Measurements from ENCODE around the gene GPR137C.

Gene GPR137C

DNA sequence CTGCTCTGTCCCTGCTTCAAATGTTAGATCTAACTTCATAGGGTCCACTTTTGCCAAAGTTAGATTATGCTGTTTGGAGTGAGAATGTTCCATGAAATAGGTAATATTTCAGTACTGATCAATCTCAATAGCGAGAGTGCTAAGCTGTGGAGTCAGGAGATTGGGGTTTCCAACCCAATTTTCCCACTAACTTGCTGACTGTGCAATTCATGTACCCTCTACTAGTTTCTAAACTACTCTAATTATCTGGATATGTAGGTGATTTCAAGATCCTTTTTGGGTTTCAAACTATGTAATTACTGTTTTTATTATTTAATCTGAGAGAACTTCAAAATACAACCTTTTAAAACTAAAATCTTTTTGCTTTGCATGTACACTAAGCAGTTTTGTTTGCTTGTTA lies 45.9 kb downstream of the GPR137C start:
- Histone ChIP-seq H2AFZ (no peak overlapping the region), H3K9ac (no peak overlapping the region), H3K4me3 (ENCODE audit: low read depth, low read length) (no peak overlapping the region), H3K27ac (no peak overlapping the region), H3K4me1 (no peaks in the 10 kb centered on the region), H3K27me3 (ENCODE audit: control insufficient read depth, insufficient read depth, low read length) (no peaks in the 10 kb centered on the region), H3K79me2 (no peaks in the 10 kb centered on the region), H3K9me3 (ENCODE audit: control insufficient read depth, low read length) (no peaks in the 10 kb centered on the region), H3K4me2 (ENCODE audit: low read length) (no peak overlapping the region), H3K36me3 (ENCODE audit: control insufficient read depth, insufficient read depth, low read length) (no peaks in the 10 kb centered on the region)
- TF ChIP-seq, protein P1, sequence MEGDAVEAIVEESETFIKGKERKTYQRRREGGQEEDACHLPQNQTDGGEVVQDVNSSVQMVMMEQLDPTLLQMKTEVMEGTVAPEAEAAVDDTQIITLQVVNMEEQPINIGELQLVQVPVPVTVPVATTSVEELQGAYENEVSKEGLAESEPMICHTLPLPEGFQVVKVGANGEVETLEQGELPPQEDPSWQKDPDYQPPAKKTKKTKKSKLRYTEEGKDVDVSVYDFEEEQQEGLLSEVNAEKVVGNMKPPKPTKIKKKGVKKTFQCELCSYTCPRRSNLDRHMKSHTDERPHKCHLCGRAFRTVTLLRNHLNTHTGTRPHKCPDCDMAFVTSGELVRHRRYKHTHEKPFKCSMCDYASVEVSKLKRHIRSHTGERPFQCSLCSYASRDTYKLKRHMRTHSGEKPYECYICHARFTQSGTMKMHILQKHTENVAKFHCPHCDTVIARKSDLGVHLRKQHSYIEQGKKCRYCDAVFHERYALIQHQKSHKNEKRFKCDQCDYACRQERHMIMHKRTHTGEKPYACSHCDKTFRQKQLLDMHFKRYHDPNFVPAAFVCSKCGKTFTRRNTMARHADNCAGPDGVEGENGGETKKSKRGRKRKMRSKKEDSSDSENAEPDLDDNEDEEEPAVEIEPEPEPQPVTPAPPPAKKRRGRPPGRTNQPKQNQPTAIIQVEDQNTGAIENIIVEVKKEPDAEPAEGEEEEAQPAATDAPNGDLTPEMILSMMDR (IDR thresholded peaks at IDR 0.05): no peak

DNA sequence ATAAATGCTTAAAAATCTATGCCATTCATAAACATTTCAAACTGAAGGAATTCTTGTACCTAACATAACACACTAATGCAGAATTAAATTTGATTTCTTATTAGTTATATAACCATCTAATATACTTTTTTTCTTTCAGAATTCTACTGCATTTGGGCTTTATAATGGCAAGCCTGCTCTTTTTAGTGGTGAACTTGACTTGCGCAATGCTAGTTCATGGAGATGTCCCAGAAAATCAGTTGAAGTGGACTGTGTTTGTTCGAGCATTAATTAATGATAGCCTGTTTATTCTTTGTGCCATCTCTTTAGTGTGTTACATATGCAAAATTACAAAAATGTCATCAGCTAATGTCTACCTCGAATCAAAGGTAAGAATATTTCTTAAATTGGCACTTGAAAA lies 47.3 kb downstream of the GPR137C start:
- Histone ChIP-seq H3K4me1 (no peaks in the 10 kb centered on the region), H3K27ac (no peak overlapping the region), H3K9me3 (ENCODE audit: control insufficient read depth, low read length) (no peaks in the 10 kb centered on the region), H3K27me3 (ENCODE audit: control insufficient read depth, insufficient read depth, low read length) (no peaks in the 10 kb centered on the region), H3K4me2 (ENCODE audit: low read length) (no peak overlapping the region), H3K36me3 (ENCODE audit: control insufficient read depth, insufficient read depth, low read length) (no peaks in the 10 kb centered on the region), H2AFZ (no peak overlapping the region), H3K9ac (no peak overlapping the region), H3K79me2 (no peaks in the 10 kb centered on the region), H3K4me3 (ENCODE audit: low read depth, low read length) (no peak overlapping the region)
- TF ChIP-seq, protein P1 (IDR thresholded peaks at IDR 0.05): no peak

DNA sequence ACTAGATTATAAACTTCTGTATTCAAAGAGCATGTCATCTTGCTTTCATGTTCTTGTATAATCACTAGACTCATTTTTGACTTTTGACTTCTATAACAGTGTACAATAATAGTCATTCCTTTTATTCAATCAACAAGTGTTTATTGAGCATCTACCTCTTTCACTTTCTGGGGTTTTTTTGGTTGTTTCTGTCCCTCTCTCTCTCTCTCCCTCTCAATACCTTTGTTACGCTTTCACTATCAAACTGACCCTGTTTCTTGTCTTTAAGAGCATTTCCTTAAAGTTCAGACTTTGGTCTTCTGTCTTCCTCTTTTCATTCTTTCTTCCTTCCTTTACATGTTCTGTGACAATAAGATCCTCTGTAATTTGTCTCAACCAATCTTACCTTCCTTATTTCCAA lies 49.5 kb downstream of the GPR137C start:
- Histone ChIP-seq H3K4me3 (ENCODE audit: low read depth, low read length) (no peak overlapping the region), H3K27me3 (ENCODE audit: control insufficient read depth, insufficient read depth, low read length) (no peaks in the 10 kb centered on the region), H3K4me1 (no peaks in the 10 kb centered on the region), H2AFZ (no peak overlapping the region), H3K9me3 (ENCODE audit: control insufficient read depth, low read length) (no peaks in the 10 kb centered on the region), H3K27ac (no peak overlapping the region), H3K36me3 (ENCODE audit: control insufficient read depth, insufficient read depth, low read length) (no peaks in the 10 kb centered on the region), H3K4me2 (ENCODE audit: low read length) (no peak overlapping the region), H3K9ac (no peak overlapping the region), H3K79me2 (no peaks in the 10 kb centered on the region)
- TF ChIP-seq, protein P1 (IDR thresholded peaks at IDR 0.05): no peak

DNA sequence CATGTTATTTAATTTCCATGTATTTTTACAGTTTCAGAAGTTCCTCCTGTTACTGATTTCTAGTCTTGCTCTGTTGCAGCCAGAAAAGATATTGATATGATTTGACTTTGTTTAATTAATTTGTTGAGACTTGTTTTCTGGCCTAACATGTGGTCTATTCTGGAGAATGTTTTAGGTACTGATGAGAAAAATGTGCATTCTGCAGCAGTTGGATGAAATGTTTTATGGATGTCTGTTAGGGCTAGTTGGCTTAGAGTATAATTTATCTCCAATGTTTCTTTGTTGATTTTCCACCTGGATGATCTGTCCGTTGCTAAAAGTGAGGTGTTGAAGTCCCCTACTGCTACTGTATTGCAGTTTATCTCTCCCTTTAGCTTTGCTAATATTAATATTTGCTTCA lies 54.4 kb downstream of the GPR137C start:
- no peak overlapping the region for H3K4me3 ChIP-seq (ENCODE audit: low read depth, low read length)
- no peaks in the 10 kb centered on the region for H3K27me3 ChIP-seq (ENCODE audit: control insufficient read depth, insufficient read depth, low read length)
- TF ChIP-seq, protein P1 (IDR thresholded peaks at IDR 0.05): no peak
- no peaks in the 10 kb centered on the region for H3K9me3 ChIP-seq (ENCODE audit: control insufficient read depth, low read length)
- no peak overlapping the region for H3K9ac ChIP-seq
- H3K4me2 ChIP-seq (ENCODE audit: low read length): no peak overlapping the region
- no peaks in the 10 kb centered on the region for H3K36me3 ChIP-seq (ENCODE audit: control insufficient read depth, insufficient read depth, low read length)
- no peak overlapping the region for H3K27ac ChIP-seq
- H3K4me1 ChIP-seq: no peaks in the 10 kb centered on the region
- no peak overlapping the region for H2AFZ ChIP-seq
- H3K79me2 ChIP-seq: no peaks in the 10 kb centered on the region

DNA sequence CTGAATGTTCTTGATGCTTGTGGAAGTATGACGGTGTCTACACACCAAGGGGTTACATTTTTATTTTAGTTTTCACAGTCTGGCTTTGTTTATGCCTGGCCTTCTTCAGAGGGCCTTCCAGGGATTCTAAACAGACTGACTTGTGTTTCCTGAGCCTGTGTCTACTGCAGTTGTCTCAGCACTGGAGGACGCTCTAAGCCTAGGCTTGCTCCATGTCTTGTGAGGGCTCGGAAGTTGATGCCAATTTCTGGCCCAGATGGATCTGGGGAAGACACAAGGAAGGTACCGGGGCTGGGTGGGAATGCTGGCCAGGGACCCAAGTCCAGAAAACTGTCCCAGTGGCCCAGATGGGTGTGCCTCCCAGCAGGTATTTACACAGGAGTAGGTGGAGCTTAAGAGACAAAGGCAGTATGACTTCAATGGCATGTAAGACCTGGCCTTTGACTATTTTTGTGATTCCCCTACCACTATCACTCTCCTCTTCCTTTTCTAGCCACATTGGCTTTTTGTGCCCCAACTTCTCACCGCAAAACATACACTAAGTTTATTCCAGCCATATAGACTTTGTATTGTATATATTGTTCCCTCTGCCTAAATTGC lies 56.9 kb downstream of the GPR137C start:
- Histone ChIP-seq H3K79me2 (no peaks in the 10 kb centered on the region), H3K4me3 (ENCODE audit: low read depth, low read length) (no peak overlapping the region), H3K36me3 (ENCODE audit: control insufficient read depth, insufficient read depth, low read length) (no peaks in the 10 kb centered on the region), H3K9ac (no peak overlapping the region), H3K9me3 (ENCODE audit: control insufficient read depth, low read length) (no peaks in the 10 kb centered on the region), H3K27me3 (ENCODE audit: control insufficient read depth, insufficient read depth, low read length) (no peaks in the 10 kb centered on the region), H3K4me2 (ENCODE audit: low read length) (no peak overlapping the region), H3K4me1 (no peaks in the 10 kb centered on the region), H2AFZ (no peak overlapping the region), H3K27ac (no peak overlapping the region)
- TF ChIP-seq, protein P1 (IDR thresholded peaks at IDR 0.05): no peak
